ENCODE measurements around the gene SLC12A8.

Gene SLC12A8

DNA sequence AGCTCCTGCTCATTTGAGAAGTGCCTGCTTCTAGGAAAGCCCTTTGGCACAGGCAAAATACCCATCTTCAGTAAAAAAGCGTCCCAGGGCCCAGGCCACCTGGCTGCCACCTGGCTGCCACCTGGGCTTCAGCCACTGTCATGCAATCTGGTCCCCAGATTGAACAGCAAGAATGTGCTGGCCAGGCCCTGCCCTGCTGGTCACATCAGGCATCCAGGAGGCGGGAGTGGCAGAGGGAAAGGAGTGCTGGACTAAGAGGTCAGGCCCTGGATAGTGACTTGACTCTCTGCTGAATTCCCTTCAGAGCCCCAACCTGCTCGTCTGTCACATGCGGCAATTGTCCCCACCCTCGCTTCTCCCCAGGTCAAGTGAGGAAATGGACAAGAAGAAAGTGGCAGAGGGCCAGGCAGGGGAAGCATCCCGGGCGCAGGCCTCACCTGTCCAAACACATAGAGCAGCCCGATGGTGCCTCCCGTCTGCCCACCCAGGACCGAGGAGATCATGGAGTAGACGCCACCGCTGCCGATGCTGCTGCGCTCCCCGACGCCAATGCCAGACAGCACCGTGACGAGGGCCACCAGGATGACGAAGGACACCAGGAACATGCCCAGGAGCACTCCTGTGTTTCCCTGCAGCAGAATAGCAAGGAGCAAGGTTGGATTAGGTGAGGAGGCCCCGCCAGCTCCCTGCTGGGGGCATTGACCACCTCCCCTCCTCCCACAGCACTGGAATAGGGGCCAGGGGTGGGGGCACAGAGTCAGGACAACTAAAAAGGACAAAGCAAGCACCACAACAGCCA is 25.5 kb downstream of the SLC12A8 start:
- DNase-seq (ENCODE audit: low read depth in 2 of 2, low spot score in 1 of 2): no peak

GRCh38 chr3:125186261-125186787 is 26.2 kb downstream of the SLC12A8 start:
- DNase-seq (ENCODE audit: low read depth in 2 of 2, low spot score in 1 of 2): no peak

- no peak for DNase-seq (ENCODE audit: low read depth in 2 of 2, low spot score in 1 of 2)
These were observed 26.7 kb downstream of the SLC12A8 start for GRCh38 chr3:125185805-125186204.

- no peak for DNase-seq (ENCODE audit: low read depth in 2 of 2, low spot score in 1 of 2)
These were observed 32.7 kb downstream of the SLC12A8 start for GRCh38 chr3:125179884-125180240.

DNA sequence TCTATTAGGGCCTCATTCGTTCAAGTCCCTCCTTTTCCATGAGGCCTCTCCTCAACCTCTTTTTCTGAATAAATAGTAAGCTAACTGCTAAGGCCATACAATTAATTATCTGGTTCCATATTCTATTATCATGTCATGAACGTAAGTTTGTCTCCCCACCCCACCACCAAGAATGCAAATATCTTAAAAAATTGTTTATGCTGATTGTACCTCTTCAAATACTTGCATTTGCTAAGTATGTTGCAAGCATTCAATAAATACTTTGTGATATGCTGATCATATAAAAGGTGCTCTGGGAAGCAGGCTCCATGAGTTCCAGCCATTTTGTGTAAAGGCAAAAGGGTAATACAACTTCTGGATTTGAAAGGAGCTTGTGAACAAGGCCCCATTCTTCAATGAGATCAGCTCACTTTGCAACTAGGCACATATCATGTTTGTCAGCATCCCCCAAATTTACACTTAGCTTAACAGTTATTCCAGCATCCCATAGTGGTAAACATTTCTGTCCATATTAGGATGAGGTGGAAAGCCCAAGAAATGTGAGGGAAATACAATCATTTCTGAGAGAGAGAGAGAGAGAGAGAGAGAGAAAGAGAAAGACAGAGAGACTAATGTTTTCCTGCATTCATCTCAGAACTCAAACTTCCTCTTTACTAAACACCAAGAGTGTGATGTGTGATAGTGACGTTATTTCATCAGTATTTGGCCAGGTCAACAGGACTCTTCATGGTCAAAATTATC is 33.2 kb downstream of the SLC12A8 start:
- no peak for DNase-seq (ENCODE audit: low read depth in 2 of 2, low spot score in 1 of 2)

DNA sequence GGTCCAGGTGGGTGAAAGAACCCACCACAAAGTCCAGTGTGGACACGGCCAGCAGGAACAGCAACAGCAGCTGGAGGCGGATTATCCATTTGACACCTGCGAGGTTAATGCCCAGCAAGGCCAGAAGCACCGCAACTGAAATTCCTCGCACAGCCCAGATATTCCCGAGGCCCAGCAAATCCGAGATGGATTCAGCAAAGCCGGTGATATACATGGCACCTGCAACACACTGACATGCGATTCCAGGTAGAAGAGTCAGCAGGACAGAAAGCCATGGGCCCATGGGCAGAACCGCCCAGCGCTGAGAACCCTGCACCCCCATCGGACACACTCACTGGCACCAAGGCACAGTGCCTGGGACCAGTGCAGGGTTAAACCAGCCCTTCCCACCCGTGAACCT is 34.8 kb downstream of the SLC12A8 start:
- no peak for DNase-seq (ENCODE audit: low read depth in 2 of 2, low spot score in 1 of 2)

DNA sequence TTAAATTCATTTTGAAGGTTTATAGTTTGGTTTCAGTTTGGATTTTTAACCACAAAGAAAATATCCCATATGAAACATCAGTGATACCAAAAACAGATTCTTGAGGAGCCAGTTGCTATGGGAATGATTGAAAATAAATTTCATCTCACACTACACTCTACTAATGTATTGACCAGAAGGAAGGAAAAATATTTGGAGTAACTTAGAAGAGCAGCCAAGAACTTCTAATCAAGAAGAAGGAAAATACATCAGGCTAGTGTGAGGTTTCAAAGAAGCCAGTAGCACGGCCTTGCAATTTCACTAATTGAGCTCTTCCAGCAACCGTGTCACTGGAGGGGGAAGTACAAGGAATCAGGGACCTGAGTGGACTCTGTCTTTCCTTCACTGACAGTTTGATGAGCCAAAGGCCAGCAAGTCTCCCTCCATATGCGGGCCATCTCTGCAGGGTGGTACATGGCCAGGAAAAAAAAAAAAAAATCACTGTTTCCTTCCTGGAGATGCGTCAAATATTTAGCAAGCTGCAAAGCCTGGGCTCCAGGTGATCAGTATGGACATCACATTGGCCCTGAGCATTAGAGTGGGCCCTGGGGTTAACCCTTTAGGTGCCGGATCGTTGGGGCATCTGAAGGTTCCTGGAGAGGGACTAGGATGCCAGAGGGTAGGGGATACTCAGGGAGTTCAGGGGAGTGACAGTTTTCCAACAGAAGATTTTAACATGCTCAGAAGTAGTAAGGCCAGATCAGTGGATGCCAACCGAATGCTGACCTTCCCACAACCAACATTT is 37.1 kb downstream of the SLC12A8 start:
- DNase-seq (ENCODE audit: low read depth in 2 of 2, low spot score in 1 of 2): no peak

- DNase-seq (ENCODE audit: low read depth in 2 of 2, low spot score in 1 of 2): no peak
These were observed 40.2 kb downstream of the SLC12A8 start for GRCh38 chr3:125172346-125172745.

- no peak for DNase-seq (ENCODE audit: low read depth in 2 of 2, low spot score in 1 of 2)
These were observed 43.7 kb downstream of the SLC12A8 start for GRCh38 chr3:125168711-125169393.

- no peak for DNase-seq (ENCODE audit: low read depth in 2 of 2, low spot score in 1 of 2)
These were observed 45.9 kb downstream of the SLC12A8 start for GRCh38 chr3:125166599-125167136.

DNA sequence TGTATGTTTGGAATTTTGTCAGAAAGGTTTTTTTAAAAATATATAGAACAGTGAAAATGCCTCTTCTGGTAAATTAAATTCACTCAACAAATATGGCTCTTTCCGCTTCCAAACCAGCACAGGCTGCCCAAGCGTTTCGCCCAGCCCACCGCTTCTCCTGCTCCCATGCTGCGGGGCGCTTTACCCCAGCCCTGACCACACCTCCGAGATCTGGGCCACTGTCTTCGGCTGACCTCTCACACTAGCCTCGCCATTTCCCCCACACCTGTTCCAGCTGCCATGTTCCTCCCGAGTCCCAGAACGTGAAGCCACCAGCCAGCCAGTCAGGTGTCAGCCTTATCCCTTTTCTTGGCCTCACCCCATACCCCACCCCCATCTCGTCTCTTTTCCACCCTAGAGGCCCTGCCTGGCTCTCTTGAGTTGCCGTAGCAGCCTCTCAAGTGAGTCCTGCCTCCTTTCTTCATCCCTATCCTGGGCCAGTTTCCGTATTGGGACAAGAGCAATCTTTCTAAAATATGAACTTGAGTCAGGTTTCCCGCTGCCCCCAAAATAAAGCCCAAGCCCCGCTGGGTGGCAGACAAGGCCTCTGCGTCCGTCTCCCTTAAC is 46.5 kb downstream of the SLC12A8 start:
- DNase-seq (ENCODE audit: low read depth in 2 of 2, low spot score in 1 of 2): no peak

DNA sequence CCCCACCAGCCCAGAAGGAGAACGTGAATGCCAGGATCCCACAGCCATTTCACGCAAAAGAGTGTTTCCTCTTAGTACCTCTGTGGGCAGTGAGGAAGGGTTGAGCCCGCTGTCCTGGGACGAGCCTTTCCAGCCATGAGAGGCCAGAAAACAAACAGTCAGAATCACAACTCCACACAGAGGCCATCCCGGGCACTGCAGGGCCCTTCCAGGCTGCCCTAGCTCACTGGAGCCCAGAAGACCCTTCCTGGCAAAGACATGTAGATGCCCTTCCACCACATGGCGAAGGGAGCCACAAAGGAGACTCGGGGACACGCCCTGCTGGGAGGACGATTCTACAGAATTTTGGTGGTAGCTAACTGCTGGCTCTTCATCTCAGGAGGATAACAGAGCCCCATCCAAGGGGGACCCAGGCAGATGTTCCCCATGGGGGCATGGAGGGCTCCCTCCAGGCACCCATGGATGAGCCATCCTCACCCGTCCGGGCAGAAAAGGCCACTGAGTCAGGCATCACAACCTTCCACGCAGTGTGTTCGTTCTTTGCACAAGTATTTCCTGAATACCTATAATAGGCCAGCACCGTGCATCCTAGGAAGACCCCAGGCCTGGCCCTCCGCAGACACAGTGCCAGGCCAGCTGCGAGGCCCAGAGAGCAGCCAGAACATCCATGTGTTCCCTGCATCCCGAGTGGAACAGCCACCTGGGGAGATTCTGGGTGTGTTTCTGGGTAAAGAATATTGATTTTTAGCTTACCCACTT is 47.2 kb downstream of the SLC12A8 start:
- no peak for DNase-seq (ENCODE audit: low read depth in 2 of 2, low spot score in 1 of 2)

DNA sequence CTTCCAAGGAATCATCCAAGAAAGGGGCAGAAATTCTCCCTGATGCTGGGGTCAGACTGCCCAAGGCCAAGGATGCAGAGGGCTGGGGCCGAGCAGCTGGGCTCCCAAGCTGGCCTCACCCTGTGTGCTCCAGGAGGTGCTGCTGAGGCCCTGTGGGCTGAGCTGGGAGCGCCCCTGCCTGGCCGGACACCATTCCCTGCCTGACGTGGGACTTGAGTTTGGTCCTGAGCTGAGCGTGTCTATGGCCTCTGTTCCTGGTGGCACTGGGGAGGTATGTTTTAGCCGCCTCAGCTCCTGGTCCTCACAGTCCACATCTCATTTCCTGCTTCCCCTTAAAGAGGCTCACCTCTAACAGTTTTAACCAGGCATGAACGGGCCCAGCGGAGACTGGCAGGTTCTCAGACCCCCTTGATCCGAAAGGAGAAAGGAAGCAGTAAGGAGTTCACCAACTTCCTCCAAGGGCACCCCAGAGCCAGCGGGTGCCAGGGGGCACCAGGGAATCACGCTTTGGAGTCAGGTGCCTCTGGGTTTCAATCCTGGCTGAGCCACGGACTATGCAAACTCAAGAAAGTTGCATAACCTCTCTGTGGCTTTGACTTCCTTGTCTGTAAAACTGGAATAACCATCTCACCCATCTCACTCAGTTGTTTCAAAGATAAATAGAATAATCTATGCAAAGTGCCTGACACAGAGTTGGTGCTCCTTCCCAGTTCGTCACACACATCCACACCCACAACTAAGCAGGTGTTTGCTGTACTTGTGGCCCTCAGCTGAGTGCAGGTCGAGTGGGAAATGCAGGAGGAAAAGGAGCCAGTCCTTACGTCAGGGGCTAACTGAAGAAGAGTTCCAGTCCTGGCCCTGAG is 48.6 kb downstream of the SLC12A8 start:
- DNase-seq (ENCODE audit: low read depth in 2 of 2, low spot score in 1 of 2): no peak

GRCh38 chr3:125161607-125162219 is 50.8 kb downstream of the SLC12A8 start:
- no peak for DNase-seq (ENCODE audit: low read depth in 2 of 2, low spot score in 1 of 2)

DNA sequence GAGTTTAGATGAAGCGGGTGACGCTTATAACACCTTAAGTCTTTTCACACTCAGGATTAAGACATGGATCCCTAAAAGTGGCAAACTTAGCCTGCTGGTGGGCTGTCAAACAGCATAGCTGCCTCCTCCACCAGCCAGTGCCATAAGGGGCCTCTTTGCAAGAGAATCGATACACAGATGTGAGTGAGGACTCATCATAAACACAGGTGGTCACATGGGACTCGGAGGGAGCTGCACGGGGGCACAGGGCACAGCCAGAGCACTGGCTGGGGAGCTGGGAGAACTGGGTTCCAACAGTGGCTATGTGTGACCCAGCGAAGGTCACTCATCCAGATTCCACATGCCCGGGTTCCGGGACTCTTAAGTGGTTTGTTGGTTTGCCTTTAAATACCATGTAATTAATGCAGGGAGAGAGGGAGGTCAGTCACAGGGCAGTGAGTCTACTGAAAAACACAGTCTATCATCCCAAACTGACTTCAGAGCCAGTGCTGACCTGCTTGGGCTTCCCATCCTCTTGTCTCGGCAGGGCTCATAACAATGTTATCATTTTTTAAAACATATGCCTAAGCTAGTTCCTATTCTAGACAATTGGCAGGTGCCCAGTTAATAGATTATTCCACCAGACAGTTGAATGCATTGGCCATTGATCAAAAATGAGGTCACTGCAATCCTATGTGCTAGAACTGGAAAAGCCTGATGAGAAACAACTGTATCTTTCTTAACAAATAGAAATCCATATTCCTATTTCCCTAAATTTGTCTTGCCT is 51.8 kb downstream of the SLC12A8 start:
- no peak for DNase-seq (ENCODE audit: low read depth in 2 of 2, low spot score in 1 of 2)

- DNase-seq (ENCODE audit: low read depth in 2 of 2, low spot score in 1 of 2): no peak
These were observed 55.4 kb downstream of the SLC12A8 start for GRCh38 chr3:125157183-125157582.

DNA sequence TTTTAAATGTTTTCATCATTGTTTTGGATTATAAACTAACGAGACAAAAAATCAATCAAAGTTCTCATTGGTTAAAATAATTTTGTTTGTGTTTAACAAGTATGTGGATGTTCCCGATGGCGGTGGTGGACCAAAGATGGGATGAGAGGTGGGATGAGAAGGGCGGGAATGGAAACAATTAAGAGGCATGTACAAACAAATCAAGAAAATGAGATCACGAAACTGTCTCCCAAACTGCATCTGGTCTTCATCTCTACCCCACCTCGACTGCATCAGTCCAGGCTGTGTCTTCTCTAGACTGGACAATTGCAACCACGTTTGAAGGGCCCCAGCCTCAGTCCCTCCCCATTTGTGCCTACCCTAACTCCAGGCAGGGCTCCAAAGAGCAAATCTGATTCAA is 56.1 kb downstream of the SLC12A8 start:
- no peak for DNase-seq (ENCODE audit: low read depth in 2 of 2, low spot score in 1 of 2)
